ENCODE measurements around the gene UGT2A2.
"Not testable (repeated sequence)": the region's sequence is repeated elsewhere in the genome, so short reads cannot be mapped to it uniquely, and the experiment has no call there.

UGT2A2 gene

GRCh38 chr4:69639542-69639941, at the start of gene UGT2A2:
Gene UGT2A2 (minus strand): TSS chr4:69639642. CDS start chr4:69639640, 2 bp downstream.
- no peak for DNase-seq

- no peak for DNase-seq
Measured at GRCh38 chr4:69684804-69685203, 45.4 kb upstream of the UGT2A2 start.

GRCh38 chr4:69668680-69669079, 29.2 kb upstream of the UGT2A2 start:
- no peak for DNase-seq

- not testable (repeated sequence) for DNase-seq
Measured at GRCh38 chr4:69664009-69664408, 24.6 kb upstream of the UGT2A2 start.

- not testable (repeated sequence) for DNase-seq
Measured at GRCh38 chr4:69661130-69661803, 21.8 kb upstream of the UGT2A2 start.

GRCh38 chr4:69658133-69658532, 18.7 kb upstream of the UGT2A2 start:
- no peak for DNase-seq

- DNase-seq, result no peak
Measured at GRCh38 chr4:69656653-69657158, 17.3 kb upstream of the UGT2A2 start.

- no peak for DNase-seq
Measured at GRCh38 chr4:69653147-69653546, 13.7 kb upstream of the UGT2A2 start, which contains the start of gene UGT2A1. Gene UGT2A1 (minus strand): TSS chr4:69653247. CDS start chr4:69647644, 5,603 bp downstream.

- no peak for DNase-seq
Measured at GRCh38 chr4:69650872-69651271, 11.4 kb upstream of the UGT2A2 start.

GRCh38 chr4:69649629-69650028, 10.2 kb upstream of the UGT2A2 start:
- no peak for DNase-seq

GRCh38 chr4:69649207-69649606, 9.8 kb upstream of the UGT2A2 start:
- DNase-seq, result no peak

GRCh38 chr4:69642961-69643360, 3.5 kb upstream of the UGT2A2 start:
- no peak for DNase-seq

- DNase-seq, result no peak
Measured at GRCh38 chr4:69640289-69640688, 847 bp upstream of the UGT2A2 start.

GRCh38 chr4:69617083-69617694, 22.3 kb downstream of the UGT2A2 start:
- no peak for DNase-seq

GRCh38 chr4:69610484-69610883, 29.0 kb downstream of the UGT2A2 start:
- no peak for DNase-seq

- no peak for DNase-seq
Measured at GRCh38 chr4:69601065-69601464, 38.4 kb downstream of the UGT2A2 start.

GRCh38 chr4:69600013-69600412, 39.4 kb downstream of the UGT2A2 start:
- DNase-seq, result no peak

- no peak for DNase-seq
Measured at GRCh38 chr4:69594382-69594781, 45.1 kb downstream of the UGT2A2 start.

GRCh38 chr4:69591364-69591763, 48.1 kb downstream of the UGT2A2 start:
- DNase-seq, result no peak

GRCh38 chr4:69589884-69590283, 49.6 kb downstream of the UGT2A2 start:
- no peak for DNase-seq

GRCh38 chr4:69584135-69584534, 55.3 kb downstream of the UGT2A2 start:
- DNase-seq, result no peak

GRCh38 chr4:69583543-69583942, 55.9 kb downstream of the UGT2A2 start:
- no peak for DNase-seq

GRCh38 chr4:69577245-69577644, 62.2 kb downstream of the UGT2A2 start:
- no peak for DNase-seq

GRCh38 chr4:69576251-69576877, 63.1 kb downstream of the UGT2A2 start:
- DNase-seq, result no peak
